HuH-7 (cell line): Measurements from ENCODE around the gene MYB.

ENCODE experiments used
- DNase-seq: peaks from one replicate; pipeline ENCODE4 v3.0.0; 2011; ENCODE audit warnings: low spot score

MYB gene

DNA sequence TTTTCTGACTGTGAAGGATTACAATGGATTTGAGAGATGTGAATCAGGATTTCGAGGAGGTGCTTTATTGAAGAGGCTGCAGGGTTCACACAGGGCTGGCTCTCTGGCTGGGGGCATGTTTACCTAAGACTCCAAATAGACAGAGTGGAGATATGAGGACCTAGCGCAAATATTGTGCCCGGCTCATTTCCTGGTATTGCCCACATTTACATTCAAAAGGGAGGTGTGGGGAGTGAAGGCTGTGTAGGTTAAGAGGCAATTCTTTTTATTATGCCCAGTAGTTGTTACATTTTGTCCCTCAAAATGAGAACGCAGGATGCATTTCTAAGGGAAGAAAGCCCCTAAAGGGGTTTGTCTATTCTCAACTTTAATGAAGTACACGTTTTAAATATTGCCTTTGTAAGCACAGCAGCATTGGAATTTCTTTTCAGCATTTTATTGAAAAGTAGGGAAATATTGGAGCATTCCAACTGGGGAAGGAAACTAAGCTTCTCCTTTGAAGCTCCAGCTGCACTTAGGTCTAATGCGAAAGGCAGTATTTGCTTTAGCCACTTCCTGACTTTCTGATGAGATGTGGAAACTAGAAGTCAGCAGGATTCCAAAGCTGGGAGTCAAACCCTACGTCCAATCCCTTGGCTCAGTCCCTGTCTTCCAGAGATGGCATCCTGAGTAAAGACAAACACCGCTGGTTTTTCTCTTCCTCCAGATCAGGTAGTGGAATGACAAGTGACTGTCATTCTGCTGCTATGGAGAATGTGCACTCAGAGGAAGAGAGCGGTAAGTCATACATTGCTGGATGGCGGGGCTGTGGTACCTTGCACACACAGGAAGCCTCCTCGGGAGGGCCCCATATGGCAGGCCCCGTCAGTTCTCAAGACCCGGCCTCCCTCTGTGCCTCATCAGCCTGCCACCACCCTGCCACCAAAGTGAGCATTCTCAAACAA, 70.7 kb downstream of the MYB start:
- DNase-seq, result no peak

DNA sequence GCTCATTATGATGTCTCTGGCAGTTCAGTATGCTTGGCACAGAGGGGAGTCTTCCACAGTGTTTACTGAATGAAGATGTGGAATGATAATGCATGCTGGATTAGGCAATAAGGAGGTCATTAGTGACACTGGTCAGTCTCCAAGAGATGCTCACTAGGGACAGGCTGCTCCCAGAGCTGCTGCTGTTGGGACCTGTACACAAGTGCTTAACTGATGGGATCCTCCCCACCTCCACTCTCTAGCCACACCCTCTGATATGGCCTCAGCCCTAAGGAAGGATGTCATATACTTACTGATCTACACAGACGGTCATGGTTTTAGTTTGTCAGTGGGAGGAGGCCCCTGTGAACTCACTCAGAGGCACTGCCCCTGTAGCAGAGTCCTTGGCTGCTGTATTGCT, 73.4 kb downstream of the MYB start:
- no peak for DNase-seq

DNA sequence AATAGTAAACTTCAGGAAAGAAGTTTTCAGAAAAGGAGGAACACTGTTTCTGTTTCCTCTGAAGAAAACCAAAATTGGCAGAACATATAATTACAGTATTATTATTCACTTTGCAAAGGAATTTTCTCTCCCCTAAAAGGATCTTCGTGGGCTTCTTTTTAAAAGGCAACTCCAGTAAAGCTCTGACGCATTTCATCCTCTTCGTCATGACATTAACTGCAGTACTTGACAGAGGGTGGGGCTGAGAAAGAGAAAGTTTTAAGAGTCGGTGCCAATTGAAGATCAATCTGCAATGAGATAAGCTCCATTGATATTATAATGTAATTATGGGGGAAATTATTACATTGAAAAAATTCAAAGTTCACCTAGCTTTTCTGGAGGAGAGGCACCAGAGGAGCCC, 75.8 kb downstream of the MYB start:
- no peak for DNase-seq

DNA sequence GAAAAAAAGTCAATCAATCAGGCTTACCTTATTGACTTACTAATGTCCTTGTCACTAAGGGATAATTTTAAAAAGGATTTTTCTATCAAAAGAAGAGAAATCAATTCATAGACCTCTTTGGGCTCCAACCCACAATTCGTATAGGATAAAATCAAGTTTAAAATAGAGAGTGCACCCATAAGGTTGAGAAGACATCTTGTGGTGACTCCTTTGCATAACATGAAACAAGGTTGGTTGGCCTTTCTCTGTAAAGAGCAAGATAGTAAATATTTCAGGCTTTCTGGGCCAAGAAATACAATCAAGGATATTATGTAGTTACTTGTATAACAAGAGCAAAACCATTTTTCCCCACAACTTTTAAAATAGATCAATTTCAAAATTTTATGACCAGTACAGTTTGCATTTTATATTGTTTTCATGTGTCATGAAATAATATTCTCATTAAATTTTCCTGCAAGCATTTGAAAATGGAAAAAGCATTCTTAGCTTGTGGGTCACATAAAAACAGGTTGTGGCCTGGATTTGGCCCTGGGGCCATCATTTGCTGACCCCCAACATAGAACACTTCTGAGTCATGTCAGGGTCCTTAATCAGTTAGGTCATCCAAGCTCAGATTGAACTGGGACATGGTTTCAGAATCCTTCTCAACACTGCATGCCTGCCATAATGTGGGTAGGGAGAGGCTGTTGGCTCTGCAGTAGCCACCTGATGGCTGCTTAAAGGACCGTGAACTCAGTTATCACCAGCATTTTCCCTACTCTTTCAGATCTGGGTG, 76.7 kb downstream of the MYB start:
- no peak for DNase-seq

DNA sequence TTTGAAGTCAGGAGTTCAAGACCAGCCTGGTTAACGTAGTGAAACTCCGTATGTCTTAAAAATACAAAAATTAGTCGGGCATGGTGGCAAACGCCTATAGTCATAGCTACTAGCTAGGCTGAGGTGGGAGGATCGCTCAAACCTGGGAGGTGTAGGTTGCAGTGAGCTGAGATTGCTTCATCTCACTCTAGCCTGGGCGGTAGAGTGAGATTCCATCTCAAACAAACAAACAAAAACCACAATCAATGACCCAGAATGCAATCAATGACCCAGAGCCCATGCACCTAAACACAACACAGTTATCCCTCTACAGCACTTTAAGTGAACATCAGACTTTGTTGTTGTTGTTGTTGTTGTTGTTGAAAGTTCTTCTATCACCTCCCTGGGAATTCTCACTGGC, 77.9 kb downstream of the MYB start:
- peak; percentile 26 for DNase-seq

DNA sequence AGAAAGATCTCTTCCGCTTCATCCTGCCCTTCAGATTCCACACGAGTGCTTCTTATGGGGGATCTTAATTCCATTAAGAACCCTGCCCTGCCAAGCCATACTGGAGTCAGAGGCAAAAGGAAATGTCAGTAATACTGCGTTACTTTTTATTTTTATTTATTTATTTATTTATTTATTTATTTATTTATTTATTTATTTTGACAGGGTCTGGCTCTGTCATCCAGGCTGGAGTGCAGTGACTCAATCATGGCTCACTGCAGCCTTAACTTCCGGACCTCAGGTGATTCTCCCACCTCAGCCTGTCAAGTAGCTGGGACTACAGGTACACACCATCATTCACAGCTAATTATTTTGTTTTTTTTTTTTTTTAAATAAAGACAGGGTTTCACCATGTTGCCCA, 79.5 kb downstream of the MYB start:
- no peak for DNase-seq

DNA sequence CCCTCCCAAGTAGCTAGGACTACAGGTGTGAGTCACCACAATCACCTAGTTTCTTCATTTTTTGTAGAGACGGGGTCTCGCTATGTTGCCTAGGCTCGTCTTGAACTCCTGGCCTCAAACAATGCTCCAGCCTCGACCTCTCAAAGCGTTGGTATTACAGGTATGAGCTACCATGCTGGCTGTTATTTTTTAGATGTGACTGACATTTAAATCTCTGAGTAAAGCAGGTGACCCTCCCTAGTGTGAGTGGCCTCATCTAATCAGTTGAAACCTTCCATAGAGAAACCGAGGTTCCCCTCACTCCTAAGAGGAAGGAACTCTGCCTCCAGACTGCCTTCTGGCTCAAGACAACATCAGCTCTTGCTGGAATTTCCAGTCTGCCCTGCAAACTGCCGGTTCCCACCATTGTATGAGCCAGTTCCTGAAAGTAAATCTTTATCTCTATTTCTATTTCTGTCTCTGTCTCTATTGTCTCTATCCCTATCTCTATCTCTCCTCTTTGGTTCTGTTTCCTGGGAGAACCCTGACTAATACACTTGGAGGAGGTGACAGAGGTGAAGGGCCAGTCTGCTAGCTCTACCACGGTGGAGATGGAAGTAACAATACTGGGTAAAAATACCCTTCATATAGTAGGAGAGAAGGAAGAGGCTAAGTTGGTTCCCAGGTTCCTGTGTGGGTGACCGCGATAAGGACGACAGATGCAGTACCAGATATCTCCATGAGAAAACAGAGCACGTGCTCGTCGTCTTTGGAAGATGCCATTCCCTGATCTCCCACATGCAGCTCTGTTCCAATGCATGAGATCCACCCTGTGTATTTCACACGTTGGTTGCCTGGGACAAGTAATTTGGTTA, 81.0 kb downstream of the MYB start:
- DNase-seq, result no peak

DNA sequence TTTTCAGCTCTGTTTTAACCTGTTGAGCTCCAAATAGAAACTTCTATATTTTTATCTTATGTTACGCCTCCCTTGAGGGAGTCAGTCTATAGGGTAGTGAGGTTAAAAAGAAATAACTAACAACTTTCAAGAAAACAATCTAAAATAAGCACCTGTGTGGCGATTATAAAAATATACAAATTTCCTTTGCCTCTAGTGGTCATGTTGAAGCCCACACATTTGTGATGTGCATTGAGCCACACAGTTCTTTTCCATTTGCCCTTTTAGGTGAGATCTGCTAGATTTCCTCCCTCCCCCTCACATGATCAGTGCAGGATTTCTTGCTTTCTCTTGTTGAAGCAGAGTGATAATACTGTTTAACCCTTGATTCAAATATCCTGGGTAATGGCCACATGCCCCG, 84.2 kb downstream of the MYB start:
- DNase-seq, result no peak

DNA sequence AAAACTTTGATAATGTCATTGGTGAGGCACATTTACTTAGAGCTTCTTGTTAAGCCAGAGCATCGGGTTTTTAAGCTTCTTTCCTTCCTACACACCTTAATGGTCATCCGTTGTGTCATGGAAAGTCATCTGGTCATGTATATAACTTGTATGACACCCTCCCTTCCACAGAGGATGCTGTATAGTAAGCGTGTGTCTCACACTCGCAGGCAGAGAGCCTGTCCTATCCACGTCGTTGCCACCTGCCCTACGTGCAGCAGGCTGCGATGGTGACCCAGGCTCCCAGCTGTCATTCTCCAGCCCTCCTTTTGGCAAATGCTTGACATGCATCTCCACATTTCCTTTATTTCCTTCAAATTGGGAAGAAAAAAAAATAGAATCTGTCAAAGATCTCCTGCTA, 85.6 kb downstream of the MYB start:
- no peak for DNase-seq

DNA sequence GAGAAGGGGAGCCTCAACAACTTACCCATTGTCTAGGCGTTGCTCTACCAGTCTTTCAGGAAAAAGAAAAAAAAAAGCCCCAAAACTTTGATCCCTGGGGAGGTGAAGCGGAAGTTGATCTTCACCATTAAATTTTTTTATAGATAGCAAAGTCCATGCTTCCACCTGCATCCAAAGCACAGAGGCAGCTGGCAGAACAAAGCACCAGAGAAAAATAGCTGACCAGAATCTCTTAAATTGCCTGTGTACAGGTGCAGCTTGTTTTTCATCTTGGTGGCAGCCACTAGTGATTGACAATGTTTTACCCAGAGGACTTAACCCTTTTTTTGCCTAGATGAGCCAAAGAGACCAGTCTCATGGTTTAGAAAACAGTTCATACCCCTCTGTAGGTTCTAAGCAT, 86.0 kb downstream of the MYB start:
- no peak for DNase-seq

DNA sequence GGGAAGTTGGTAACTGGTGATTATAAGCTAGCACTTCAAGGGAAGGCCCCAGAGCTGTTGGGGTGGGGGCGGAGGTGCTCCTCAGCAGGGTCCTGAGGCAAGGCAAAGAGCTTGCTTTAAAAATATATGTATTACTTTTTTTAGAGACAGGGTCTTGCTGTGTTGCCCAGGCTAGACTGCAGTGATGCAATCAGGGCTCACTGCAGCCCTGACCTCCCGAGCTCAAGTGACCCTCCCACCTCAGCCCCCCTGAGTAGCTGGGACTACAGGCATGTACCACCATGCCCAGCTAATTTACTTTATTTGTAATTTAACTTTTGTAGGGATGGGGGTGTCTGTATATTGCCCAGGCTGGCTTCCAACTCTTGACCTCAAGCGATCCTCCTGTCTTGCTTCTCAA, 87.2 kb downstream of the MYB start:
- no peak for DNase-seq

DNA sequence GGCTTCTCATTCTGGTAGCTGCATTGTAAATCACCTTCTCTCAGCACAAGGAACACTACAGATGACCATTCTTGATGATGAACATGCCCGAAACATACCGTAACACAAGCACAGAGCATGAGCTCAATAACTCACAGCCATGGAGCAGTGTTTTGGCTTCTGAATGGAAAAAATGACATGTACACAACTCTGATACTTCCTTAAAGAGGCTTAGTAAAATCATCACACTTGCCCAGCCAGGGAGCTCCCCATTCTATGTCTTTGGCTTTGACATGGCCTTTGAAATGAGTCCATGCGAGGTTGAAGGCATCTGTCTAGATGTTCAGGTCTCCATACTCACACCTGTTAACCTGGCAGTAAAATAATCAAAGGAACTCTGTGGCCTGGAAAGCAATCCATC, 87.6 kb downstream of the MYB start:
- no peak for DNase-seq
